GM23338 (cell line): Measurements from ENCODE around the gene GRAMD1C. TPM values are rescaled to one million over a fixed set of nuclear protein-coding genes. Genes with fewer than 3 reads are reported as not detected.

Experiments
- ATAC-seq: fragments of 200-7000 bp; cut with Tn5 transposase; 3 replicates; pipeline ENCODE4 v1.9.1; 2020
- DNase-seq: peaks from one replicate; pipeline ENCODE4 v3.0.0-alpha.2; 2015; ENCODE audit warnings: low spot score
- H2AFZ ChIP-seq: fragments of 200-600 bp; sonication (generic); 2 replicates; pipeline ENCODE4 v1.8.0; 2016; ENCODE audit warnings: antibody characterized with exemption, mild to moderate bottlenecking, moderate library complexity
- H3F3A ChIP-seq: fragments of 200-600 bp; sonication (generic); replicated peaks from 2 replicates; pipeline ENCODE4 v1.8.0; 2017; ENCODE audit warnings: antibody characterized with exemption, mixed run types, low read depth
- H3K27ac ChIP-seq: fragments of 200-600 bp; sonication (generic); 2 replicates; pipeline ENCODE4 v1.6.1; 2016; ENCODE audit warnings: low read depth
- H3K27me3 ChIP-seq: fragments of 200-600 bp; sonication (generic); 2 replicates; pipeline ENCODE4 v1.8.0; 2016; ENCODE audit warnings: mild to moderate bottlenecking, mixed run types, moderate library complexity; ENCODE audit not compliant: insufficient read depth
- H3K36me3 ChIP-seq: fragments of 200-600 bp; sonication (generic); 2 replicates; pipeline ENCODE4 v1.8.0; 2016; ENCODE audit warnings: mild to moderate bottlenecking; ENCODE audit not compliant: insufficient read depth
- H3K4me1 ChIP-seq: fragments of 200-600 bp; sonication (generic); 2 replicates; pipeline ENCODE4 v1.8.0; 2016; ENCODE audit warnings: mild to moderate bottlenecking, moderate library complexity; ENCODE audit not compliant: insufficient read depth
- H3K4me2 ChIP-seq: fragments of 200-600 bp; sonication (generic); 2 replicates; pipeline ENCODE4 v1.7.1; 2017; ENCODE audit warnings: mixed run types
- H3K4me3 ChIP-seq: fragments of 200-600 bp; sonication (generic); 2 replicates; pipeline ENCODE4 v1.6.1; 2016; ENCODE audit warnings: mixed run types
- H3K79me2 ChIP-seq: fragments of 200-600 bp; sonication (generic); replicated peaks from 2 replicates; pipeline ENCODE4 v1.8.0; 2017; ENCODE audit warnings: mild to moderate bottlenecking; ENCODE audit not compliant: insufficient read depth
- H3K9me2 ChIP-seq: fragments of 200-600 bp; sonication (generic); 2 replicates; pipeline ENCODE4 v1.8.0; 2017; ENCODE audit not compliant: insufficient read depth
- H4K20me1 ChIP-seq: fragments of 200-600 bp; sonication (generic); replicated peaks from 2 replicates; pipeline ENCODE4 v1.8.0; 2017; ENCODE audit warnings: mild to moderate bottlenecking; ENCODE audit not compliant: insufficient read depth
- H3K27ac Mint-ChIP-seq: 2 replicates; pipeline ENCODE4 v1.8.0; 2020; ENCODE audit warnings: inconsistent platforms, mild to moderate bottlenecking, moderate library complexity, mixed read lengths
- H3K27me3 Mint-ChIP-seq: 3 replicates; pipeline ENCODE4 v1.8.0; 2022; ENCODE audit warnings: low read depth, mild to moderate bottlenecking, moderate library complexity, mixed read lengths, inconsistent platforms; ENCODE audit not compliant: insufficient read depth, poor library complexity
- H3K36me3 Mint-ChIP-seq: 3 replicates; pipeline ENCODE4 v1.8.0; 2021; ENCODE audit warnings: low read depth, mild to moderate bottlenecking, inconsistent platforms, moderate library complexity, mixed read lengths
- H3K4me1 Mint-ChIP-seq: 3 replicates; pipeline ENCODE4 v1.8.0; 2020; ENCODE audit warnings: mild to moderate bottlenecking, inconsistent platforms, mixed read lengths
- H3K4me3 Mint-ChIP-seq: 3 replicates; pipeline ENCODE4 v1.8.0; 2021; ENCODE audit warnings: moderate library complexity, mild to moderate bottlenecking, inconsistent platforms, mixed read lengths
- H3K9me3 Mint-ChIP-seq: 3 replicates; pipeline ENCODE4 v1.8.0; 2020; ENCODE audit warnings: moderate library complexity, mild to moderate bottlenecking, inconsistent platforms, mixed read lengths
- CREB1 ChIP-seq: fragments of 250-450 bp; sonication (Bioruptor Pico); IDR thresholded peaks from 2 replicates; pipeline ENCODE4 v1.5.0; 2020; ENCODE audit warnings: low read depth, mild to moderate bottlenecking, moderate library complexity
- CTCF ChIP-seq, 2 experiments: fragments of 200-600 bp in 1 of 2; sonication (generic) in 1 of 2; conservative IDR thresholded peaks; 2 replicates each; pipeline versions ENCODE4 v1.5.1 to v1.6.1; 2016 to 2017; ENCODE audit warnings: antibody characterized with exemption in 2 of 2, low read depth in 2 of 2, mild to moderate bottlenecking in 2 of 2, moderate library complexity in 1 of 2
- ETS1 ChIP-seq: IDR thresholded peaks from 2 replicates; pipeline ENCODE4 v1.6.1; 2016; ENCODE audit warnings: antibody characterized with exemption
- EZH2 ChIP-seq: fragments of 200-600 bp; sonication (generic); IDR thresholded peaks from one replicate; pipeline ENCODE4 v1.8.0; 2017; ENCODE audit warnings: antibody characterized with exemption, mild to moderate bottlenecking, low read depth; ENCODE audit not compliant: unreplicated experiment
- EZH2phosphoT487 ChIP-seq: fragments of 200-600 bp; sonication (generic); IDR thresholded peaks from one replicate; pipeline ENCODE4 v1.8.1; 2018; ENCODE audit warnings: antibody characterized with exemption; ENCODE audit not compliant: unreplicated experiment
- JUNB ChIP-seq: IDR thresholded peaks from one replicate; pipeline ENCODE4 v1.6.1; 2016; ENCODE audit warnings: antibody characterized with exemption; ENCODE audit not compliant: unreplicated experiment
- NANOG ChIP-seq: IDR thresholded peaks from 2 replicates; pipeline ENCODE4 v1.6.1; 2016; ENCODE audit warnings: antibody characterized with exemption, borderline replicate concordance
- POLR2AphosphoS5 ChIP-seq: IDR thresholded peaks from 2 replicates; pipeline ENCODE4 v1.6.1; 2016; ENCODE audit warnings: antibody characterized with exemption, low read depth
- REST ChIP-seq: IDR thresholded peaks from one replicate; pipeline ENCODE4 v1.6.1; 2018; ENCODE audit warnings: antibody characterized with exemption; ENCODE audit not compliant: unreplicated experiment
- STAT1 ChIP-seq: IDR thresholded peaks from one replicate; pipeline ENCODE4 v1.6.1; 2016; ENCODE audit warnings: antibody characterized with exemption; ENCODE audit not compliant: unreplicated experiment
- ZNF114 ChIP-seq: fragments of 250-450 bp; sonication (Bioruptor Pico); IDR thresholded peaks from 2 replicates; pipeline ENCODE4 v1.5.0; 2020; ENCODE audit warnings: mild to moderate bottlenecking, moderate library complexity
- ZNF331 ChIP-seq: fragments of 250-450 bp; sonication (Bioruptor Pico); IDR thresholded peaks from 2 replicates; pipeline ENCODE4 v1.5.0; 2020; ENCODE audit warnings: low read depth, mild to moderate bottlenecking, moderate library complexity
- ZNF462 ChIP-seq: fragments of 250-450 bp; sonication (Bioruptor Pico); IDR thresholded peaks from 2 replicates; pipeline ENCODE4 v1.5.0; 2020; ENCODE audit warnings: mild to moderate bottlenecking, moderate library complexity
- polyA plus RNA-seq: library from polyadenylated mRNA; unstranded; fragments of >200 nt; fragmentation: Nextera tagmentation; extraction: Ambion mirVana; gene quantifications from 2 replicates; pipeline ENCODE4 v1.2.1, GENCODE V29; 2016
- total RNA-seq: library from RNA; depleted of rRNA; stranded (reverse); fragments of >200 nt; shearing (Covaris generic); gene quantifications from 2 replicates; pipeline ENCODE4 v1.2.3, GENCODE V29; 2014

GRAMD1C gene
- total and polyA plus RNA-seq, 2 experiments from 2014 or later: 3.3 to 3.6 TPM

GRCh38 chr3:113802795-113803455 lies 35.7 kb upstream of the GRAMD1C start:
- H3K36me3 ChIP-seq: peaks cover 16% of the 10 kb centered on the region; the same call in 1 of the 2 replicates
- Mint-ChIP-seq H3K9me3 (no peaks in the 10 kb centered on the region), H3K27me3 (peaks cover 5% of the 10 kb centered on the region), H3K4me3 (no peak overlapping the region), H3K4me1 (no peaks in the 10 kb centered on the region), H3K27ac (no peak overlapping the region), H3K36me3 (peaks cover 46% of the 10 kb centered on the region)
- H3K79me2 ChIP-seq: no peaks in the 10 kb centered on the region
- no peaks in the 10 kb centered on the region for H3K27me3 ChIP-seq
- H3K27ac ChIP-seq: no peak overlapping the region
- H3K4me2 ChIP-seq: no peak overlapping the region
- no peak for DNase-seq
- no peaks in the 10 kb centered on the region for H3K4me1 ChIP-seq
- no peak for TF ChIP-seq ZNF331
- TF ChIP-seq POLR2AphosphoS5: no peak
- TF ChIP-seq ZNF462 (CRISPR knock-in tag): no peak
- no peak for TF ChIP-seq CTCF (conservative IDR thresholded peaks at IDR 0.05; ENCODE audit: low read depth in 2 of 2)
- TF ChIP-seq ETS1: no peak
- TF ChIP-seq REST: no peak
- no peak for TF ChIP-seq STAT1
- no peak for TF ChIP-seq ZNF114
- no peak for TF ChIP-seq JUNB
- TF ChIP-seq NANOG: no peak
- no peak for TF ChIP-seq EZH2
- TF ChIP-seq EZH2phosphoT487: no peak
- TF ChIP-seq CREB1 (CRISPR knock-in tag): no peak
- no peak for ATAC-seq
- H4K20me1 ChIP-seq: no peaks in the 10 kb centered on the region
- no peak overlapping the region for H2AFZ ChIP-seq
- H3K9me2 ChIP-seq: no peaks in the 10 kb centered on the region
- H3K4me3 ChIP-seq: no peak overlapping the region
- no peaks in the 10 kb centered on the region for H3F3A ChIP-seq
